HG02852 (cell line): ENCODE results near the gene UBXN2A.
"Not testable (repeated sequence)": the region's sequence is repeated elsewhere in the genome, so short reads cannot be mapped to it uniquely, and the experiment has no call there.

ENCODE experiments used
- ATAC-seq: cut with Tn5 transposase; IDR thresholded peaks from one replicate; pipeline ENCODE4 v1.9.1; 2021; ENCODE audit warnings: mild to moderate bottlenecking, moderate library complexity; ENCODE audit not compliant: unreplicated experiment

UBXN2A gene

DNA sequence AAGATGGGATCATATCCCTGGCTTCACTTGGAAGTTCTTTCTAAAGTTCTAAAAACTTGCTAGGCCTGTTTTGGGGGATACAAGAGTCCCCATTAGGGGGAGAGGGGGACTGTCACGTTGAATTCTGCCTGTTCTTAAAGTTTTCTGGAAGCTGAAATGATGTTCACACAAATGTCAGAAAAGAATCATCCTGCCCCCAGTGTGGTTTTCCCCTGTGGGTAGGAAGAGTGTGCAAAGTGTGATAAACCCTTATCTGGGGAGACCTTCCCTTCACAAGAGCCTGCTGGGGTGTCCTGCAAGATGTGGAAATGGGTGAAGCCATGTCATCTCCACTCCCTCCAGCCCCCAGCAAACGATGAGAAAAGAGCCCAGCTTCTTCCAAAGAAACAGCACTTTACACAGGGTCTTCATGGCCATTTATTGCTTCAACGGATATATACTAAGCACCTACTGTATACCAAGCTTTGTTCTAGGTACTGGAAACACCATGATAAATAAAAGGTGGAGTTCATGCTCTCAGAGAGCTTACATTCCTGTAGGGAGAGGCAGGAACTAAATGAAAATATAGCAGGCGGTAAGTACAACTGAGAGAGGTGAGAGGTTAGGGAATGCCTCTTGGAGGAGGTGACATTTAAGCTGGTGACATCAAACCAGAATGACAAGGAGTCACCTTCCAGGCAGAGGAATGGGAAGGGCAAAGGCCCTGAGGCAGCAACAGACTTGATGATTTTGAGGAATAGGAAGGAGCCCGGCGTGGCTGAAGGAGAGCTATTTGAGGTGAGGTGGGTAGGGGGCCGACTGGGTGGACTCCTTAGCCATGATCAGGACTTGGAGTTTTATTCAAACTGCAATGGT is 71.2 kb downstream of the UBXN2A start:
- ATAC-seq: no peak

DNA sequence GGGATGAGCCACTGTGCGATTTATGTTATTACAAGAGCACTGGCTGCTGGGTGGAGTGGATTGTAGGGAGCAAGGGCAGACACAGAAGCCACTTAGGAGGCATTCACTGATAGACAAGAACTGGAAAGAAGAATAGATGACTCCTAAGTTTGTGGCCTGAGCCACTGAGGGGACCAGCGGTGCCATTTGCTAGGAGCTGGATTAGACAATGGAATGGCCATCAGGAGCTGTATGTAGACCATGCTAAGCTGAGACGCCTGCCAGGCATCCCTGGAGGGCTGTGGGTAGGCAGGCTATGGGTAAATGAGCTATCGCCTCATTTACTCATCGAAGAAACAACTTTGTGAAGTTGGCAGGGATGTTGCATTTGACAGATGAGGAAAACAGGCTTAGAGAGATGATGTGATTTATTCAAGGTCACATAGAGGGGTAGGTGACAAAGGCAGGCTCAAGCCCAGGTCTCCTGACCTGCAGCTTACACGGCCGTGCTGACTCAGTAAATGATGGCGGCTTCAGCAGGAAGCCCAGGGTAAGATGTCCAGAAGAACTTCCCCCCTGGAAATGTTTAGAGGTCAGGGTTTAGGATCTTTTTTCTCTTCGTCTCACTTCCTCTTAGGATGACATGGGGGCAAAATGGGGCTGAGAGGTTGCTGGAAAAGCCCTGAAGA is 72.4 kb downstream of the UBXN2A start:
- no peak for ATAC-seq

DNA sequence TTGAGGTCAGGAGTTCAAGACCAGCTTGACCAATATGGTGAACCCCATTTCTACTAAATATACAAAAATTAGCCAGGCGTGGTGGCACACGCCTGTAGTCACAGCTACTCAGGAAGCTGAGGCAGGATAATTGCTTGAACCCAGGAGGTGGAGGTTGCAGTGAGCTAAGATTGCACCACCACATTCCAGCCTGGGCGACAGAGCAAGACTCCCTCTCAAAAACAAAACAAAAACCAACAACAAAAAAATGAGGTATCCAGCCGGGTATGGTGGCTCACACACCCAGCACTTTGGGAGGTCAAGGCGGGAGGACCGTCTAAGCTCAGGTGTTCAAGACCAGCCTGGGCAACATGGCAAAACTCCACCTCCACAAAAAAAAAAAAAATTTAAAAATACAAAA is 74.6 kb downstream of the UBXN2A start:
- ATAC-seq: not testable (repeated sequence)

DNA sequence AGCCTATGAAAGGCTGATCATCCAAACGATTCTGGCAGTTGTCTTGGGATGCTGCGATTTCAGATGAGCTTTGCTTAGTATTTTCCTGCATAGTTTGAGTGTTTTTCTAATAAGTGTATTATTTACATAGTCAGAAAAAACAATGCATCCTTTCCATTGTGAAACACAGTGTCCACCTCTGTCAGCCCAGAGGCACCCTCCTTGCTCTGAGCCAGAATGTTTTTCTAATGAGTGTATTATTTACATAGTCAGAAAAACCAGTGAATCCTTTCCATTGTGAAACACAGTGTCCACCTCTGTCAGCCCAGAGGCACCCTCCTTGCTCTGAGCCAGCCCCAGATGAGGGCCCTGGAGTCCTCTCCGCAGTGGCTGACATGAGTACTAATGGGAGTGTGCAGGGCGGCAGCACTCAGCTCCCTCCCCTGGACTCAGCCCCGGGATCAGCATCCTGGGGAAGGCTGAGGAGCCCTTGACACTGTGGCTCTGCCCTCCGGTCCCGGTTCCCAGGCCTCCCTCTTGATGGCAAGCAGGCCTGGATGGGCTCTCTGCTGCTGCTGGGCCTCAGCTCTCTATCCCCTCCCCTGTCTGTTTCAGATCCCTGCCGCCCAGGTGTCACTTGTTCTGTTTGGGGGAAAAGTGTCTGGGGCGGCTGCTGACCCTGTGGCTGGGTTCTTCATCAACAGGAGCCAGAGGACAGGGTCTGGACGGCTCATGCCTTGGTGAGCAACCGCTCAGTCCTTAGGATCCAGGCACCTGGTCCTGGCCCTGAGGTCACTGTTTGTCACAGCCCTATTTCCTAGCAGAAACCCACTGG is 75.5 kb downstream of the UBXN2A start:
- ATAC-seq: no peak

DNA sequence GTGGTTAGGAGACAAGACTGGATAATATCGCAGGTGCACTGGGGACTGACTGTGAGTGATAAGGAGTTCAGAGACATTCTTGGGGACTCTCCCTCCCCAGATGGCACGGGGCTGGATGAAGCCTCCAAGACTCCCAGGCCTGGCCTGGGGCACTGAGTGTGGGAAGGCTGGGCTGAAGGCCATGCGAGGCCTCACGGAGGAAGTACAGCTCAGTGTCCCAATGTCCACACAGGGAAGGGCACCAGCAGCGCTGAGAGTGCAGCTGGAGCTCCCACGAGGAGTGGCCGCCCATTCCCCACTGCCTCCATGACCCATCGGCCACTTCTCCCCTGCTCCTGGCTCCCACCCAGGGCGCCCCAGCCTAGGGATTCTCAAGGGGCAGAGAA is 76.1 kb downstream of the UBXN2A start:
- no peak for ATAC-seq

DNA sequence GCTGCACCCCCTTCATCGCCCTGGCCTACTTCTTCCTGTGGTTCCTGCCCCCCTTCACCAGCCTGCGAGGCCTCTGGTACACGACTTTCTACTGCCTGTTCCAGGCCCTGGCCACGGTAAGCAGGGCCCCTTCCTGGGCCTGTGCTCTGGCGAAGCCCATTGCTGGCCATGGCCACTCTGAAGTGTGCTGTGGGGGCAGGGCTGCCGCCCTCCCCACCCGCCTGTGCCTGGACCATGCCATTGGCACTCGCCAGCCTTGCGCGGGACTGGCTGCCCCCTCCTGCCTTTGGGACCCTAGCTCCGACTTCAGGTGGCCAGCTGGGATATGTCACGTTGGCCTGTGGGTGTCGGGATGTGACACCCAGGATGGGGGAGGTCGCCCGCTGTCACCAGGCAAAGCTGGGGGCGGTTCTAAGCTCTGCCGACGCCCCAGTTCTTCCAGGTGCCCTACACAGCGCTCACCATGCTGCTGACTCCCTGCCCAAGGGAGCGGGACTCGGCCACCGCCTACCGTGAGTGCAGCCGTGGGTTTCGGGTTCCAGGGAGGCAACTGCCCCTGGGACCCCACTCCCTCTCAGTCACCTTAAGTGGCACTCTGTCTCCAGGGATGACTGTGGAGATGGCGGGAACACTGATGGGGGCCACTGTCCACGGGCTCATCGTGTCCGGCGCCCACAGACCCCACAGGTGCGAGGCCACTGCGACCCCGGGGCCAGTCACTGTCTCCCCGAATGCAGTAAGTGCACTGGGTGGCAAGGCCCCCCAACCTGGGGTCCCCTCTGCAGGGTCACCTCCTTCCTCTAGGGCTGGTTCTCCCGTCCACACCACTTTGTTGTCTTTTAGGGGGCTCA is 76.8 kb downstream of the UBXN2A start:
- ATAC-seq: no peak

DNA sequence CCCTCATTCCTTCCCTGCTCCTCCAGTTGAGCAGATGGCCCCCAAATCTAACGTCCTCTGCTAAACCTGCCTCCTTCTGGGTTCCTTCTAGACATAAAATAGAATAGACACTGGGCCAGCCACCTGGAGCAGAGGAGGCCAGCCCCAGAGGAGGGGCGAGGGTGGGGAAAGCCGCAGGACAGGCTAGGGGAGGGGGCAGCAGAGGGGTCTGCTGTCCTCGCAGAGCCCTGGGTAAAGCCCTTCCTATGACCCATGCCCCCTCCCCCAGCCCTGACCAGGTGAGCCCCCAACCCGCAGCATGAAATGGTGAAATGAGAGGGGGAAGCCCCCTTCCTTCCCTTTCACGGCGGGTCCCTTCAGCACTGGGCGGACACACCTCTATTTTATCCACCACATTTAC is 77.4 kb downstream of the UBXN2A start:
- ATAC-seq: no peak

DNA sequence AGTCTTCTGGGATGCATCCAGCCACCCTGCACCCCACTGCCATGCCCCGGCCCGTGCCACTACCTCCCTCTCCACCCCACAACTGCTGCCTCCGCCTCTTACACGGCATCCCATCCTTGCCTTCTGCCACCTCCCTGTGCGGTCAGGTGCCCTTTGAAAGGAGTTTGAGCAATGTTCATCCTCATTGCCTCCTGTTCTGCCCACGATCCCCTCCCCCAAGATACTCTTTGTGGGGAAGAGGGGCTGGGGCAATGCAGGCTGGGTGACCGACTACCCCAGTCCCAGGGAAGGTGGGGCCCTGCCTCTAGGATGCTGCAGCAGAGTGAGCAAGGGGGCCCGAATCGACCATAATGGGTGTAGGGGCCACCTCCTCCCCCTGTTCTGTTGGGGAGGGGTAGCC is 78.0 kb downstream of the UBXN2A start:
- ATAC-seq: no peak

DNA sequence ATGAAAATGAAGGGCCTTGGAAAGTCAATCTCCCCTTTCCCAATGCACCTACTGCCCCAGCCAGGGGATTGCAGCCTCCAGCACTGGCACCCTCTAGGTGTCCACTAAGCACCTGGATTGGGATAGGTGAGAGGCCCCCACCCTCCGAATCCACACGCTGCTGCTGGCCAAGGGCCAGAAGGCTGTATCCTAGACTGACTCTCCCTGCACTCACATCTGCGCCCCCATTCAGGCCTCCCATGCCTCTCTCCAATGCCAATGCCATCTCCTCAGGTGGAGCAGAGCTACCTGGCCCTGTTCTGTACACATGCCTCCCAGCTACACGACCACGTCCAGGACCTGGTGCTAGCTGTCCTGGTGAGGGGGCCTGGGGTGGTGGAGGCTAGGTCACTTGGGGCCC is 79.5 kb downstream of the UBXN2A start:
- no peak for ATAC-seq

DNA sequence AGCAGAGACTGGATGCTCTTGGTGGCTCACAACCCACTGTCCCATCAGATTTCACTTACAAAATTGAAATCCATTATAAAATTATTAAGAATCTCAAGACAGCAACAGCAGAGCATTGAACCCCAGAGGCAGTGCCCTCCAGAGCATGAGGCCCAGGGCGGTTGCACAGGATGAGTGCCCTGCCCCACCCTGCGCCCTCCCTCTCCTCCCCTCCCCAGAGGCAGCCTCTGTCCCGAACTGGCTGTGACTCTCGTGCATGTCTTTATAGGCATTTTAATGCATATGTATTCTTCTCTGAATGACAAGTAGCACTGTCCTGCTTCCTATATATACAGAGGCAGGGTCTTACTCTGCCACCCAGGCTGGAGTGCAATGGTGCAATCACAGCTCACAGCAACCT is 80.0 kb downstream of the UBXN2A start:
- no peak for ATAC-seq

DNA sequence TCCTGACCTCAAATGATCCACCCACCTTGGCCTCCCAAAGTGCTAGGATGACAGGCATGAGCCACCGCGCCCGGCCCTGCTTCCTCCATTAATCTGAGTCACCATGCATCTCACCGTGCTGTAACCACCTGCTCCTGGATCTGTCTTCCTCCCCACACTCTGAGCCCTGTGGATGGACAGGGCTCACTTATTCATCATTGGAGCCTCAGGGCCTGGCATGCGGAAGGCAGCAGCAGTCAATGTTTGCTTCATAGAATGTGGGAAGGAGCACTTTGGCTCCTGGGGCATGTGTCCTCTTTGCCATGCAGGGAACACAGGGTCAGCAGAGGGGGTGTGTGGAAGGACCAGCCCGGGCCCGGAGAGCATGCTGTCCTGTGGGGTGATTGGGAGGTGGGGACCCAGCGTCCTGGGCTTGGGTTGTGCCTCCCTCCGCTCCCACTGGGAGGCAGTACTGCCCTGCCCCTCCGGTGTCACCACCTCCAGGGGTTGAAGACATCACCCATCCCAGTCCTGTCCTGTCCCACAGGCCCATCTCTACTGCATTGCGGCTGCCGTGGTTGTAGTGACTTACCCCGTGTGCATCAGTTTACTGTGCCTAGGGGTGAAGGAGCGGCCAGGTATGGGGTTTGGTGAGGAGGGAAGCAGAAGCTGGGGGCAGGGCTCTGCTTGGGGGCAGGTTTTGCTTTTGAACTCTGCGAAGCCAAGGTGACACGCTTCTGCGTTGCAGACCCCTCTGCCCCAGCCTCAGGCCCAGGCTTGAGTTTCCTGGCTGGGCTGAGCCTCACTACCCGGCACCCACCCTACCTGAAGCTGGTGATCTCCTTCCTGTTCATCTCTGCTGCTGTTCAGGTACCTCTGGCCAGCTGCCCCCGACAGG is 81.1 kb downstream of the UBXN2A start:
- no peak for ATAC-seq

DNA sequence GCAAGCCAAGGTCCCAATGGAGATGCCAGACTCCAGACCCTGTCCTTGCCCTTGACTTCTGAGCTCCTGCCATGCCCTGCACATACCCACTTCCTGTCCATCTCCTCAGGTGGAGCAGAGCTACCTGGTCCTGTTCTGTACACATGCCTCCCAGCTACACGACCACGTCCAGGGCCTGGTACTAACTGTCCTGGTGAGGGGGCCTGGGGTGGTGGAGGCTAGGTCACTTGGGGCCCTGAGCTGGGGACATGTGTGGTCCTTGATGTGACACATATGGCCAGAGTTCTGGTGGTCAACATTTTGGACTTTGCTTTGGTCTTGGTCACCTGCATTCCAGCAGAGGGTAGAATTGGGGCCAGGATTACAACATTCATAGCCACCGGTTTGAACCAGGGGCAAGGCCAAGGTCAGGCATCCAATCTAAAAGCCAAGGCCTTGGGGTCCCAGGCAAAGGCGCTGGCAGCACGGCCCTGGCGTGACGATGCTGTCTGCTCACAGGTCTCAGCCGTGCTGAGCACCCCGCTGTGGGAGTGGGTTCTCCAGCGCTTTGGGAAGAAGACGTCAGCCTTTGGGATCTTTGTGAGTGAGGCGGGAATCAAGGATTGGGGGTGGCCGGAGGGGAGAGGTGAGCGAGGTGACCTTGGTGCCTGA is 82.2 kb downstream of the UBXN2A start:
- no peak for ATAC-seq

DNA sequence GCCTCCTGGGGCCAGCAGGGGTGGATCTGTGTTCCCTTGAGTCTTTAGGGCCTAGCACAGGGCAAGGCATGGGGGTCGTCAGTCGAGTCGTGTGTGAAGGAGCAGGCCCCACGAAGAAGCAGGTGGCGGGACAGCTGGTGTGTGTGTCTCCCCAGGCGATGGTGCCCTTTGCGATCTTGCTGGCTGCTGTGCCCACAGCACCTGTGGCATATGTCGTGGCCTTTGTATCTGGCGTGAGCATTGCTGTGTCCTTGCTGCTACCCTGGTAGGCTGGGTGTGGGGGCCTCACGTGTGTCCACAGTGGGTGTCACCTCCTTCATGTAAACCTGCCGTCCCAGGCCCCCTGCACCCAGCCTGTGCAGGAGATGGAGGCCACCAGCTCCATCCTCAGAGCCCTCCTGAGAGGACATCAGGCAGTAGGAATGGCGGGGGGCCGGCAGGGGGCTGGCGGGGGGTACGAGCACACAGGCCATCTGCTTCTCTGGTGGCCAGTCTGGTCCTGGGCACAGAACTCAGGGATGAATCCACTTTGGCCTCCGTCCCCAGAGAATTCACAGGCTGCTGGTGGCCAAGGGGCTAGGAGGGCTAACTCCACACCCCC is 82.8 kb downstream of the UBXN2A start:
- ATAC-seq: no peak

DNA sequence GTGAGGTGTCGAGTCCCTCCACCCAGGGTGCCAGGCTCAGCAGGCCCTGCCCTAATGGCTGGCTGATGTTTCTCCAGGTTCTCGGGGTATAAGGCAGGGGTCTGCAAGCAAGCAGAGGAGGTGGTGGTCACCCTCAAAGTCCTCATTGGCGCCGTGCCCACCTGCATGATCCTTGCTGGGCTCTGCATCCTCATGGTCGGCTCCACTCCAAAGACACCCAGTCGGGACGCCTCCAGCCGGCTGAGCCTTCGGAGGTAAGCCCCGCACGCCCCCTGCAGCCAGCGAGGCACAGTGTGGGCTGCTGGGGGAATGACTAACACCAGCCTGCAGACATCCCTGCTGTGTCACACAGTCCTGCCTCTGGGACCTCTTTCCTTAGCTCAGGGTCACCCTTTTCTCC is 83.8 kb downstream of the UBXN2A start:
- ATAC-seq: no peak

DNA sequence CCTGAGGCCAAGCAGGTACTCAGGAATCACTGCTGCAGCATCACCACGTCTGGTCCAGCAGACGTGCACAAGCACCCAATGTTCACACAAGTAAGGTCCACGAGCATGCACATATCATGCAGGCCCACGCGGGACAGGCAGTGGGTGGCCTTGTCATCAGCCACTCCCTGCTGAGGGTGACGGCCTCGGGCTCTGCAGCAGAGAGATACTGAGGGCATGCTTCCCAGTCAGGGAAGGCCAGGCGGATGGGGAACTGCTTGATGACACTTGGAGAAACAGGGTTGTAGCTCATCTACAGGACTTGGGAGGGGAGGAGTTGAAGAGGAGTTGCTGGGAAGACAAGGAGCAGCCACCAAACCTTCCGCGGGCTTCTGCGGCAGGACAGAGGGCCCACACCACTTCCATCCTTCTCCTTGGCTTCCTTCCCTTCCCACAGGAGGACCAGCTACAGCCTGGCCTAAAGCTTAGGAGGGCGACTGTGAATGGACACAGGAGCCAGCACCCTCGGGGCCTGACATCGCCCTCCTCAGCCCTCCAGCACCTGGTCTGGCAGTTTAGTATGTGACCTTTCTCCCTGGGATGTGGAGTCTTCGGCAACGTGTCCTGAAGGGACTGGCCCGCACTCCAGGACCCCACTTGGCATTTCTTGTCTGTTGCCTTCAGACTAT is 84.9 kb downstream of the UBXN2A start:
- ATAC-seq: no peak

DNA sequence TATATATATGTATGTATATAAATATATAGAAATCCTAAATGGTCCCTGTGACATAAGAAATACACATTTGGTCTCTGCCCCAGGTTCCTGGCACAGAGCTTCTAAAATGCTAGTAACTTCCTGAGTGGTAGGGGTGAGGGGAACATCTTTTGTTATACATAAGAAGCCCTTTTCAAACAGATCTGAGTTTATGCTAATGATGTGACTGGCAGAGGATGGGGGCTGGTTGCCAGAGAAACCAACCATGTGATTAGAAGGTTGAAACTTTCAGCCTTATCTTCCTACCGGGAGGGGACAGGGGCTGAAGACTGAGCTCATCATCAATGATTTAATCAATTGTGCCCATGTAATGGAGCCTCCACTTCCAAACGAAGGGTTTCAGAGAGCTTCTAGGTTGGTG is 86.0 kb downstream of the UBXN2A start:
- ATAC-seq: no peak

DNA sequence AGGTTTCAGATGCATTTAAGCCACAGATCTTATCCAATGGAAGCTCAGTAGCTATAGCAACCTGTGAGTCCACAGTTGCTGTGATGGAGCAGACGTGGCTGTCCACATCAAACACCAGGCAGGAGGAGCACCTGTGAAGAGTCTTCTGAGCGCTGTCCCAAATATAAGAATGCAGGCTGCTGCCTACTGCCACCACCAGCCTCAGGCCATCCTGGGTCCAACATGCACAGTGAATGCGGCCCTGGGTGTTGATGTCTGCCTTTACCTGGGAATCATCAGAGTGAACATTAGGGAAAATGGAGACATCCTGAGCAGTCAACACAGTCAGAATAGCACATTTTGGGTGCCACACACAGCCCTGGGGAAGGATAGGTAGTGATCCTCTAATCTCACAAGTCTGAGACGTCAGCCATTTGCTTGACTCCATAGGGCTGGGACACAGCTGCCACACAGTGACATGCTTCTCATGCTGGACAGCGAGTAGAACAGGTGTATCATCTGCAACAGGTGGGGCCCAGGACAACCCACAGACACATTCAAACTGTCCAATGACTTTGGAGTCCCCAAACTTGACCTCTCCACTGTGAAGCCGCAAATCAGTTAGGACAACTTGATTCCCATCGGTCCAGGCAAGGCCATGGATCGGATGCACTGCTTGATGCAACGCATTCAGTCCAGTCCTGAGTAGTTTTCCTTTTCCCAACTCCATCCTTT is 98.7 kb downstream of the UBXN2A start:
- no peak for ATAC-seq

DNA sequence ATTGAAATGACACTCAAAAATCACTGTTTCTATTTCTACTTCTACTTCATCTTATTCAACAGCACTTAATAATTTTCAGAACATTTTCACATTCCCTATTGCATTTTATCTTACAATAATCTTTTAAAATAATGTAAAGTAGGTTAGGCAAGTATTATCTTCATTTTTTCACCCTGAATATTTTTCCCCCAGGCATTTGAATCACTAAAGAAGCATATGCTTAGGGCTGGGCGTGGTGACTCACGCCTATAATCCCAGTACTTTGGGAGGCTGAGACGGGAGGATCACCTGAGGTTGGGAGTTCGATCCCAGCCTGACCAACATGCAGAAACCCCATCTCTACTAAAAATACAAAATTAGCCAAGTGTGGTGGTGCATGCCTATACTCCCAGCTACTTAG is 100.2 kb downstream of the UBXN2A start:
- no peak for ATAC-seq
